Measurements from ENCODE around the gene PRDM12. TPM values are rescaled to one million over a fixed set of nuclear protein-coding genes. Genes with fewer than 3 reads are reported as not detected.

The PRDM12 gene
- total RNA-seq, 1 experiment from 2014 or later: not detected

GRCh38 chr9:130635721-130636647 is 28.4 kb upstream of the PRDM12 start:
- no peak for DNase-seq (ENCODE audit: low read depth)

DNA sequence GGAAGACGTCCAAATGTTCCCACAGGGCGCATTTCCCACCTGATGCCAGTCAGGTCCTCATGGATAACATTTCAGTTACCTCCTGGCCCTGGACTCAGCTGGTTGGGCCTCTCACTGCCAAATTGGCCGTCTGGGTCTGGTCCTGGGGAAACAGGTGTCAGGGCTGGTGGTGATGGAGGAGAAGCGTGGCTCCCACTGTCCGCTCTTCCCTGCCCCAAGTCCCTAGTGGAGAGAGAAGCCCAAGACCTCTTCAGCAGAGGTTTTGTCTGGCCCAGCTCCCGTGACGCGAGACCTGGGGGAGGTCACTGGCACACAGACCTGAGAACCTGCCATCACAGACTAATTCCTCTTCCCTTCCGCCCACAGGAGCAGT is 27.8 kb upstream of the PRDM12 start:
- DNase-seq (ENCODE audit: low read depth): no peak

GRCh38 chr9:130638284-130639123 is 25.9 kb upstream of the PRDM12 start:
- DNase-seq (ENCODE audit: low read depth): no peak

- no peak for DNase-seq (ENCODE audit: low read depth)
Measured at GRCh38 chr9:130639124-130639765, 25.1 kb upstream of the PRDM12 start.

- DNase-seq (ENCODE audit: low read depth): no peak
Measured at GRCh38 chr9:130639866-130640555, 24.4 kb upstream of the PRDM12 start.

GRCh38 chr9:130640681-130641080 is 23.7 kb upstream of the PRDM12 start:
- no peak for DNase-seq (ENCODE audit: low read depth)

GRCh38 chr9:130642926-130643325 is 21.5 kb upstream of the PRDM12 start:
- DNase-seq (ENCODE audit: low read depth): no peak

- no peak for DNase-seq (ENCODE audit: low read depth)
Measured at GRCh38 chr9:130651221-130651620, 13.2 kb upstream of the PRDM12 start.

GRCh38 chr9:130651752-130652151 is 12.6 kb upstream of the PRDM12 start:
- DNase-seq (ENCODE audit: low read depth): no peak

- DNase-seq (ENCODE audit: low read depth): no peak
Measured at GRCh38 chr9:130654879-130655278, 9.5 kb upstream of the PRDM12 start.

- no peak for DNase-seq (ENCODE audit: low read depth)
Measured at GRCh38 chr9:130658893-130659698, 5.3 kb upstream of the PRDM12 start.

GRCh38 chr9:130659699-130660248 is 4.6 kb upstream of the PRDM12 start:
- DNase-seq (ENCODE audit: low read depth): no peak

DNA sequence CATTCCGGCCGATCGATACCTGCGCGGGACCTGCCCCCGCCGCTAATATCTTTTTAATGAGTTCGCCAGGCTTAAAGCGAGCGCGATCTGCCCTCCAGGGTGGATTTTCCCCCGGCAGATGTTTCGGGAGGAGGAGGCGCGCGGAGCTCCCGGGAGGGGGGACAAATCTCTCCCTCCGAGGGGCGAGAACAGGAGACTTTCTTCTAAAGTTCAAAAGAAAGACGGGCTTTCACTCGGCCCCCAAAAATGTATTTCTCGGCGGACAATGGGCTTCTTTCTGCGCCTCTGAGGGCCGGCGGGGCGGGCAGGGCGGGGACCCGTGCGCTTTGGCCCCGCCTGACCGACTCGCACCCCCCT is 4.1 kb upstream of the PRDM12 start:
- no peak for DNase-seq (ENCODE audit: low read depth)

DNA sequence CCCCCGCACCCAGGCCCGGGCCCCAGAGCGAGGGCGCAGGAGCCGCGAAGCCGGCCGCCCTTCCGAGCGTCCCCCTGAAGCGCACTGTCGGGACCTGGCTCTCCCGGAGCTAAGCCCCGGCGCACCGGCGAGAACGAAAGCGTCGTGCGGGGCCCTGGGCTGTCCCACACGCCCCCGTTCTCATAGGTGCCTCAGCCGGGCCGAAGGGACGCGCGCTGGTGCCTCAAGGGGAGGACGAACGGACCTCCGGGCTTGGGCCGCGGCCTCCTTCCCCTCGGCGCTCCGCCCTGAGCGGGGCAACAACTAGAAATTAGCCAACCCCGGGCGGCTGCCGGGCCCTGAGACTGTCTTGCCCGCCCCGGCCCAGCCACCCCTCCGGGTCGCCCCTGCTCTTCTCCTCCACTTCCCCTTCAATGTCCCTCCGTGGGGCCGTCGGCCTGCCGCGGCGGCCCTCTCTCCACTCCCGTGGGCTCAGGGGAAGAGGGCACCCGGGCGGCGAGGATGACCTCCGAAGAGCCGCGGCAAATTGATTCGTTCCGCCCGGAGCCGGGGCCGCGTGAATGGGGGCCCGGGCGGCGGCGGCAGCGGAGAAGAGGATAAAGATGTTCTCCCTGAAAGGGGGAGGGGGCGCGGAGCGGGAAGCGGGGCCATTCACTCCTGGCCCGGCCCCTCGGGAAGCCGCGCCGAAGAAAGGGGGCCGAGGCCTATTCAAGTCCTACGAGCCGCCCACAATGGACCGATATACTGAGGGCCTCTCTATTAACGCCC is 3.5 kb upstream of the PRDM12 start:
- DNase-seq (ENCODE audit: low read depth): no peak

GRCh38 chr9:130661451-130662098 is 2.8 kb upstream of the PRDM12 start:
- no peak for DNase-seq (ENCODE audit: low read depth)

DNA sequence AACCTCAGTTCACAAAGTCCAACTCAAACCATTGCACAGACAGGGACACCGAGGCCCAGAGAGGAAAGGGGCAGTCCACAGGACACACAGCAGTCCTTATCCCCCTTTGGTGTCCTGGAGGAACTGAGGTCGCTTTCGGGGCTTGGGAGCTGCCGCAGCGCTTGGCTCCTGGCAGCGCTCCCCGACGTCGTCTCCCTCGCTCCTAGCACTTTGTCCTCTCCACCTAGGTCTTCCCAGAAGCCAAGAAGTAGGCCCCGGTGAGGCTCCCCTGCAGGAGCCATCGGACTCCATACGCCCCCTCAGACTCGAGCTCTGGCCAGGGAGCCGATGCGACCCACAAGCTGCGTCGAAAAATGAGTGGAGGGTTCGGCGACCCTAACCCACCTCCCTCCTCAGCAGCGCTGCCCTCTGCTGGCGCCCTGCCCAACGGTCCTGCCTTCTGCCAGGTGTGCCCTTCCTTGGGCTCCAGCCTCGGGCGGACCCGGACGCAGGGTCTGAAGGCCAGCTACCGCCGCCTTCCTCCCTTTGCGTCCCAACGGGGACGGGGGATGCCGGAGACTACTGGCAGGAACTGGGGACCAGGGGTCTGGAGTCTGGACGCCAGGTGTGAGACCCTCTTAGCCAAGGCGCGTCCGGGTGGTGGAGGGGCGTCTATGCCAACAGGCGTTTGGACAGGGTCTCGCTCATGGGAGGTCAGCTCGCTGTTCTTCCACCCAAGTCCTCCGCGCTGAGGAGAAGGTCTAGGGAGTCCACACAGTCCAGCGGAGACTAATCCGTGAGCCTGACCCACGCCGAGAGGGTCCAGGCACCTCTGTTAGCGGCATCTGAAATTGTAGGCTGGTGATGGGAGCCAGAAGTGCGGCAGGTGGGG is 2.1 kb upstream of the PRDM12 start:
- no peak for DNase-seq (ENCODE audit: low read depth)

DNA sequence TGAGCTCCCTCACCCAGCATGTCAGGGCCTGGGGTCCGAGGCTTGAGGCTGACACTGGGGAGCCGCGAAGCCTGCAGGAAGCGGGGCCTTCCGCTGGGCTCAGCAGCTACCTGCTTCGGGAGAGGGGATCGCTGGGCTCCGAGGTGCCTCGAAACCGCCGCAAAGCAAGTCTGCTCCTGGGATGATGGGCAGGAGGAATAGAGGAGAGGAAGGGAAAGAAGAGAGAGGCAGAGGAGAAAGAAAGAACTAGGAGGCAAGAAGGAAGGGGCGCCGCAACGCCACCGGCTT is 1.5 kb upstream of the PRDM12 start:
- DNase-seq (ENCODE audit: low read depth): no peak

GRCh38 chr9:130663258-130663976 is 977 bp upstream of the PRDM12 start:
- DNase-seq (ENCODE audit: low read depth): no peak

Data from LHCN-M2 (cell line).